ENCODE results near the gene NDE1. TPM values are rescaled to one million over a fixed set of nuclear protein-coding genes. Genes with fewer than 3 reads are reported as not detected.
A peak's percentile ranks its signal among the peaks of the same experiment; 100 is the strongest.
"Not testable (repeated sequence)": the region's sequence is repeated elsewhere in the genome, so short reads cannot be mapped to it uniquely, and the experiment has no call there.

NDE1 gene
- total RNA-seq, 3 donors from 2014 or later: 19.0 to 34.7 (median 34.1) TPM

- no peaks in the 10 kb centered on the region for H3K4me1 ChIP-seq
- no peak for DNase-seq (ENCODE audit: low spot score in 2 of 2)
- H3K36me3 ChIP-seq: no peaks in the 10 kb centered on the region
- TF ChIP-seq POLR2AphosphoS5 (IDR thresholded peaks at IDR 0.05) (no peak), POLR2A (IDR thresholded peaks at IDR 0.05) (no peak)
- TF ChIP-seq, protein P1, sequence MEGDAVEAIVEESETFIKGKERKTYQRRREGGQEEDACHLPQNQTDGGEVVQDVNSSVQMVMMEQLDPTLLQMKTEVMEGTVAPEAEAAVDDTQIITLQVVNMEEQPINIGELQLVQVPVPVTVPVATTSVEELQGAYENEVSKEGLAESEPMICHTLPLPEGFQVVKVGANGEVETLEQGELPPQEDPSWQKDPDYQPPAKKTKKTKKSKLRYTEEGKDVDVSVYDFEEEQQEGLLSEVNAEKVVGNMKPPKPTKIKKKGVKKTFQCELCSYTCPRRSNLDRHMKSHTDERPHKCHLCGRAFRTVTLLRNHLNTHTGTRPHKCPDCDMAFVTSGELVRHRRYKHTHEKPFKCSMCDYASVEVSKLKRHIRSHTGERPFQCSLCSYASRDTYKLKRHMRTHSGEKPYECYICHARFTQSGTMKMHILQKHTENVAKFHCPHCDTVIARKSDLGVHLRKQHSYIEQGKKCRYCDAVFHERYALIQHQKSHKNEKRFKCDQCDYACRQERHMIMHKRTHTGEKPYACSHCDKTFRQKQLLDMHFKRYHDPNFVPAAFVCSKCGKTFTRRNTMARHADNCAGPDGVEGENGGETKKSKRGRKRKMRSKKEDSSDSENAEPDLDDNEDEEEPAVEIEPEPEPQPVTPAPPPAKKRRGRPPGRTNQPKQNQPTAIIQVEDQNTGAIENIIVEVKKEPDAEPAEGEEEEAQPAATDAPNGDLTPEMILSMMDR (IDR thresholded peaks at IDR 0.05): no peak
- H3K4me3 ChIP-seq: peak overlapping the region; percentile 76 to 89 (median 87)
- no peaks in the 10 kb centered on the region for H3K27me3 ChIP-seq
- H3K9me3 ChIP-seq: no peaks in the 10 kb centered on the region
- intact Hi-C loops (cut with DNase I; ENCODE audit: low total_unique reads): no loop called here
- H3K27ac ChIP-seq: peak overlapping the region; percentile 97 to 99
Observed at GRCh38 chr16:15643946-15644250, 6.1 kb upstream of the NDE1 start.

GRCh38 chr16:15644267-15644961, 5.6 kb upstream of the NDE1 start:
- Histone ChIP-seq H3K4me3 (peak overlapping the region in 2 of 3 donors; percentile 87 to 89), H3K27ac (peak overlapping the region; percentile 97 to 99), H3K9me3 (no peaks in the 10 kb centered on the region), H3K27me3 (no peaks in the 10 kb centered on the region), H3K36me3 (no peaks in the 10 kb centered on the region), H3K4me1 (no peaks in the 10 kb centered on the region)
- intact Hi-C loops (cut with DNase I; ENCODE audit: low total_unique reads): no loop called here
- TF ChIP-seq POLR2AphosphoS5 (IDR thresholded peaks at IDR 0.05): no peak
- TF ChIP-seq, protein P1 (IDR thresholded peaks at IDR 0.05): no peak
- TF ChIP-seq POLR2A (IDR thresholded peaks at IDR 0.05): no peak
- peak in 1 of 2 donors; percentile 64 for DNase-seq (ENCODE audit: low spot score in 2 of 2)

GRCh38 chr16:15644962-15645465, 5.0 kb upstream of the NDE1 start:
- H3K27ac ChIP-seq: peak overlapping the region; percentile 57 to 99
- H3K27me3 ChIP-seq; H3K4me3 ChIP-seq; intact Hi-C loops (cut with DNase I; ENCODE audit: low total_unique reads); H3K4me1 ChIP-seq; H3K36me3 ChIP-seq; H3K9me3 ChIP-seq: not testable (repeated sequence)
- DNase-seq (ENCODE audit: low spot score in 2 of 2): peak in 1 of 2 donors; percentile 60

- intact Hi-C loops (cut with DNase I; ENCODE audit: low total_unique reads): not testable (repeated sequence)
Observed at GRCh38 chr16:15646557-15647293, 3.3 kb upstream of the NDE1 start.

DNA sequence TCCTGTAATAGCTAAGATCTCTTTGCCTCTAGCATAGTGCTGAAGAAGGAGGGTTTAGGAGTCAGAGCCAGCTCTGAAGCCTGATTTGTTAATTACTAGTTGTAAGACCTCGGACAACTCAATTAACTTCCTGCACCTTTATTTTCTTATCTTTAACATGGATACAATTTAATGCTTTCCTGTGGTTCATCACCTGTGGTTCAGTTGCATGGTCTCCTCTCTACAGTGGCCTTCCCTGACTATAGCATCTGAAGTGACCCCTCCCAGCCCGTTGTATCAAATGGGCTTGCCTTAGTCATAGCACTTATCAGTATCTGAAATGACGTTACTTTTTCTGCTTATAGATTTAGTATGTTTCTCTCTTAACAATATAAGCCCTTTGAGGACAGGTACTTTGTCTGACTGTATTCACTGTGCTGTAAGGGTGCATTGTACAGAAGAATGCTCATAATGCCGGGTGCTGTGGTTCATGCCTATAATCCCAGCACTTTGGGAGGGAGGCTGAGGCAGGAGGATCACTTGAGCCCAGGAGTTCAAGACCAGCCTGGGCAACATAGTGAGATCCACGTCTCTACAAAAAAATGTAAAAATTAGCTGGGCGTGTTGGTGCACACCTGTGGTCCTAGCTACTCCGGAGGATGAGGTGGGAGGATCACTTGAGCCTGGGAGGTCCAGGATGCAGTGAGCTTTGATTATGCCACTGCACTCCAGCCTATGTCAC, 2.6 kb upstream of the NDE1 start:
- DNase-seq (ENCODE audit: low spot score in 2 of 2): no peak
- intact Hi-C loops (cut with DNase I; ENCODE audit: low total_unique reads): no loop called here
- TF ChIP-seq POLR2A (IDR thresholded peaks at IDR 0.05): no peak
- no peak for TF ChIP-seq POLR2AphosphoS5 (IDR thresholded peaks at IDR 0.05)
- TF ChIP-seq, protein P1 (IDR thresholded peaks at IDR 0.05): no peak
- Histone ChIP-seq H3K27ac (no peak overlapping the region), H3K9me3 (no peaks in the 10 kb centered on the region), H3K4me1 (no peaks in the 10 kb centered on the region), H3K27me3 (no peaks in the 10 kb centered on the region), H3K4me3 (no peak overlapping the region), H3K36me3 (no peaks in the 10 kb centered on the region)

More at GRCh38 chr16:15646557-15647293, 3.3 kb upstream of the NDE1 start:
- DNase-seq (ENCODE audit: low spot score in 2 of 2); H3K9me3 ChIP-seq; H3K4me1 ChIP-seq; H3K4me3 ChIP-seq; H3K27ac ChIP-seq; H3K36me3 ChIP-seq; H3K27me3 ChIP-seq: not testable (repeated sequence)
